Measurements from ENCODE around the gene LMAN1L. TPM values are rescaled to one million over a fixed set of nuclear protein-coding genes. Genes with fewer than 3 reads are reported as not detected.

Gene LMAN1L
- total and polyA plus RNA-seq, 4 donors: 0.11 to 0.31 TPM; not detected in 2

DNA sequence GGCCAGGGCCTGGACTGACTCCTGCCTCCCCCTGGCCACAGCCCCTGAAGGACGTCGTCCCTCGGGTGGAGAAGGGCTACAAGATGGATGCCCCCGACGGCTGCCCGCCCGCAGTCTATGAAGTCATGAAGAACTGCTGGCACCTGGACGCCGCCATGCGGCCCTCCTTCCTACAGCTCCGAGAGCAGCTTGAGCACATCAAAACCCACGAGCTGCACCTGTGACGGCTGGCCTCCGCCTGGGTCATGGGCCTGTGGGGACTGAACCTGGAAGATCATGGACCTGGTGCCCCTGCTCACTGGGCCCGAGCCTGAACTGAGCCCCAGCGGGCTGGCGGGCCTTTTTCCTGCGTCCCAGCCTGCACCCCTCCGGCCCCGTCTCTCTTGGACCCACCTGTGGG, 10.3 kb upstream of the LMAN1L start:
- ATAC-seq (ENCODE audit: insufficient read depth, low FRiP score) (no peak), DNase-seq (no peak)
- no peaks in the 10 kb centered on the region for H3K9me3 ChIP-seq (ENCODE audit: control insufficient read depth in 4 of 4, insufficient read depth in 3 of 4, low read length in 3 of 4)
- H3K27me3 ChIP-seq (ENCODE audit: control insufficient read depth in 3 of 3, insufficient read depth in 3 of 3, low read length in 2 of 3): no peaks in the 10 kb centered on the region
- WGBS, 2 donors: 91 to 92% methylated on average over 20 of the region's 20 CpGs
- TF ChIP-seq, protein P1, sequence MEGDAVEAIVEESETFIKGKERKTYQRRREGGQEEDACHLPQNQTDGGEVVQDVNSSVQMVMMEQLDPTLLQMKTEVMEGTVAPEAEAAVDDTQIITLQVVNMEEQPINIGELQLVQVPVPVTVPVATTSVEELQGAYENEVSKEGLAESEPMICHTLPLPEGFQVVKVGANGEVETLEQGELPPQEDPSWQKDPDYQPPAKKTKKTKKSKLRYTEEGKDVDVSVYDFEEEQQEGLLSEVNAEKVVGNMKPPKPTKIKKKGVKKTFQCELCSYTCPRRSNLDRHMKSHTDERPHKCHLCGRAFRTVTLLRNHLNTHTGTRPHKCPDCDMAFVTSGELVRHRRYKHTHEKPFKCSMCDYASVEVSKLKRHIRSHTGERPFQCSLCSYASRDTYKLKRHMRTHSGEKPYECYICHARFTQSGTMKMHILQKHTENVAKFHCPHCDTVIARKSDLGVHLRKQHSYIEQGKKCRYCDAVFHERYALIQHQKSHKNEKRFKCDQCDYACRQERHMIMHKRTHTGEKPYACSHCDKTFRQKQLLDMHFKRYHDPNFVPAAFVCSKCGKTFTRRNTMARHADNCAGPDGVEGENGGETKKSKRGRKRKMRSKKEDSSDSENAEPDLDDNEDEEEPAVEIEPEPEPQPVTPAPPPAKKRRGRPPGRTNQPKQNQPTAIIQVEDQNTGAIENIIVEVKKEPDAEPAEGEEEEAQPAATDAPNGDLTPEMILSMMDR (IDR thresholded peaks at IDR 0.05; ENCODE audit: control extremely low read depth, extremely low read depth): no peak
- H3K9ac ChIP-seq (ENCODE audit: insufficient read depth in 1 of 2, low read length in 2 of 2): no peak overlapping the region
- no peak overlapping the region for H3K27ac ChIP-seq (ENCODE audit: low read depth in 1 of 2, low read length in 1 of 2)
- no peak overlapping the region for H3K4me3 ChIP-seq
- peaks cover 3 to 50% (median 9%) of the 10 kb centered on the region in 4 donors for H3K36me3 ChIP-seq (ENCODE audit: control insufficient read depth in 4 of 4, insufficient read depth in 4 of 4, low read length in 4 of 4)
- peaks cover 0 to 4% (median 0%) of the 10 kb centered on the region in 5 donors for H3K4me1 ChIP-seq (ENCODE audit: control insufficient read depth in 5 of 5, insufficient read depth in 5 of 5, low read length in 5 of 5)

DNA sequence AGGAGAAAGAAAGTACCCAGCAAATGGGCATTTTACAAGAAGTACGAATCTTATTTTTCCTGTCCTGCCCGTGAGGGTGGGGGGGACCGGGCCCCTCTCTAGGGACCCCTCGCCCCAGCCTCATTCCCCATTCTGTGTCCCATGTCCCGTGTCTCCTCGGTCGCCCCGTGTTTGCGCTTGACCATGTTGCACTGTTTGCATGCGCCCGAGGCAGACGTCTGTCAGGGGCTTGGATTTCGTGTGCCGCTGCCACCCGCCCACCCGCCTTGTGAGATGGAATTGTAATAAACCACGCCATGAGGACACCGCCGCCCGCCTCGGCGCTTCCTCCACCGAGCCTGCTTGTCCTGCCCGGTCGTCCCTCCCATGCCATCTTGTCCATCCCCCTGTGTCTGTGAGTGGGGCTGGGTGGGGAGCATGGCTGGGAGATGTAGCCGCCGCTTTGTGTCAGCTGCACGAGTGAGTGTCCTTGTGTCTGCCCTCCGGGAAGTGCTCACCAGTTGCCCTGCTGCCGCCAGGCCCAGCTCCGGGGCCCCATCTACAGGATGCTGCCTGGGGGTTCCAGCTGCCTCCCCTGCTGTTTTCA, 9.7 kb upstream of the LMAN1L start:
- Histone ChIP-seq H3K9ac (ENCODE audit: insufficient read depth in 1 of 2, low read length in 2 of 2) (no peak overlapping the region), H3K27ac (ENCODE audit: low read depth in 1 of 2, low read length in 1 of 2) (no peak overlapping the region), H3K27me3 (ENCODE audit: control insufficient read depth in 3 of 3, insufficient read depth in 3 of 3, low read length in 2 of 3) (no peaks in the 10 kb centered on the region), H3K4me1 (ENCODE audit: control insufficient read depth in 5 of 5, insufficient read depth in 5 of 5, low read length in 5 of 5) (peaks cover 0 to 4% (median 0%) of the 10 kb centered on the region in 5 donors), H3K36me3 (ENCODE audit: control insufficient read depth in 4 of 4, insufficient read depth in 4 of 4, low read length in 4 of 4) (peaks cover 3 to 50% (median 9%) of the 10 kb centered on the region in 4 donors), H3K9me3 (ENCODE audit: control insufficient read depth in 4 of 4, insufficient read depth in 3 of 4, low read length in 3 of 4) (no peaks in the 10 kb centered on the region), H3K4me3 (no peak overlapping the region)
- WGBS, 2 donors: 92 to 94% methylated on average over 31 of the region's 31 CpGs
- DNase-seq (no peak), ATAC-seq (ENCODE audit: insufficient read depth, low FRiP score) (no peak)
- TF ChIP-seq, protein P1 (IDR thresholded peaks at IDR 0.05; ENCODE audit: control extremely low read depth, extremely low read depth): no peak

DNA sequence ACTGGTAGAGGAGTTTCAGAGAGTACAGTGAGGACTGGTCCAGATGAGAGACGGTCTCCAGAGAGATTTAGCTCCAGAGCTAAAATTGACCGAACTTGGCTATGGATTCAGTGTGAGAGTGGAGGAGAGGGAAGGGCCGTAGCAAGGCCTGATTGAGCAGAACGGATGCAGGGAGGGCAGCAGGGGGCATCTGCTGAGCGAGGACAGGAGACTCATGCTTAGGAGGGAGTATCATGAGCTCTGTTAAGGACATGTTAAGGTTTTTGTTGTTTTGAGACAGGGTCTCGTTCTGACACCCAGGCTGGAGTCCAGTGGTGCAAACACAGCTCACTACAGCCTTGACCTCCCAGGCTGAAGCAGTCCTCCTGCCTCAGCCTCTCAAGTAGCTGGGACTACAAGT, 7.7 kb upstream of the LMAN1L start:
- Histone ChIP-seq H3K9ac (ENCODE audit: insufficient read depth in 1 of 2, low read length in 2 of 2) (no peak overlapping the region), H3K4me1 (ENCODE audit: control insufficient read depth in 5 of 5, insufficient read depth in 5 of 5, low read length in 5 of 5) (peaks cover 0 to 1% (median 0%) of the 10 kb centered on the region in 5 donors), H3K9me3 (ENCODE audit: control insufficient read depth in 4 of 4, insufficient read depth in 3 of 4, low read length in 3 of 4) (no peaks in the 10 kb centered on the region), H3K27me3 (ENCODE audit: control insufficient read depth in 3 of 3, insufficient read depth in 3 of 3, low read length in 2 of 3) (no peaks in the 10 kb centered on the region), H3K4me3 (no peak overlapping the region), H3K36me3 (ENCODE audit: control insufficient read depth in 4 of 4, insufficient read depth in 4 of 4, low read length in 4 of 4) (peaks cover 3 to 35% (median 8%) of the 10 kb centered on the region in 4 donors), H3K27ac (ENCODE audit: low read depth in 1 of 2, low read length in 1 of 2) (no peak overlapping the region)
- no peak for DNase-seq
- no peak for ATAC-seq (ENCODE audit: insufficient read depth, low FRiP score)
- TF ChIP-seq, protein P1 (IDR thresholded peaks at IDR 0.05; ENCODE audit: control extremely low read depth, extremely low read depth): no peak
- WGBS, 2 donors: 77 to 79% methylated on average over 6 of the region's 6 CpGs

DNA sequence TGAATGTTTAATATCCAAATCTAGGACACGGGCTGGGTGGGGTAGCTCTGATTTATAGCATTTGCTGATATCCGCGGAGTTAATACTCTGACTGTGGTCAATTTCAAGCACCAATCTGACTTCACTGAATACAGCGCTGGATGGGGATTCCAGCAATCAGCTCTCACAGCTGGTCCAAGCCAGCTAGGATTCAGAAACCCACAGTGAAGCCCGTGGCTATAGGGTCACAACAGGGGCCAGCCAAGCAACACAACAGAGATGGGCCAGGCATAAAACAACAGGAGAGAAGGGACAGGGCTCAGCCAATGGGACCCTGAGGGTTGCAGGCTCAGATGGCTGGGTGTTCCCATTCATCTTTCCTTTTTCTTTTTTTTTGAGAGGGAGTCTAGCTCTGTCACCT, 5.4 kb upstream of the LMAN1L start:
- Histone ChIP-seq H3K36me3 (ENCODE audit: control insufficient read depth in 4 of 4, insufficient read depth in 4 of 4, low read length in 4 of 4) (peaks cover 0 to 15% (median 3%) of the 10 kb centered on the region in 4 donors), H3K4me3 (no peak overlapping the region), H3K27me3 (ENCODE audit: control insufficient read depth in 3 of 3, insufficient read depth in 3 of 3, low read length in 2 of 3) (no peaks in the 10 kb centered on the region), H3K4me1 (ENCODE audit: control insufficient read depth in 5 of 5, insufficient read depth in 5 of 5, low read length in 5 of 5) (peaks cover 0 to under 1% (median 0%) of the 10 kb centered on the region in 5 donors), H3K27ac (ENCODE audit: low read depth in 1 of 2, low read length in 1 of 2) (no peak overlapping the region), H3K9me3 (ENCODE audit: control insufficient read depth in 4 of 4, insufficient read depth in 3 of 4, low read length in 3 of 4) (no peaks in the 10 kb centered on the region), H3K9ac (ENCODE audit: insufficient read depth in 1 of 2, low read length in 2 of 2) (no peak overlapping the region)
- ATAC-seq (ENCODE audit: insufficient read depth, low FRiP score) (no peak), DNase-seq (no peak)
- TF ChIP-seq, protein P1 (IDR thresholded peaks at IDR 0.05; ENCODE audit: control extremely low read depth, extremely low read depth): no peak
- WGBS, 2 donors: 69 to 84% methylated on average over 5 of the region's 5 CpGs

Measured in lung (tissue), 12 donors.